H9 (cell line): Measurements from ENCODE around the gene TOP1. TPM values are rescaled to one million over a fixed set of nuclear protein-coding genes. Genes with fewer than 3 reads are reported as not detected.

Experiments used
- DNase-seq: peaks from one replicate; pipeline ENCODE4 v3.0.0-alpha.2; 2017
- H2AFZ ChIP-seq: one replicate; pipeline ENCODE4 v1.6.1; 2013; ENCODE audit warnings: mild to moderate bottlenecking, low read length, control low read depth, moderate library complexity
- H2AK5ac ChIP-seq: 2 replicates; pipeline ENCODE4 v1.6.1; 2013; ENCODE audit warnings: low read length, control low read depth, mixed read lengths; ENCODE audit not compliant: insufficient read length
- H2BK120ac ChIP-seq: one replicate; pipeline ENCODE4 v1.6.1; 2013; ENCODE audit warnings: low read depth, mild to moderate bottlenecking, low read length, control low read depth, inconsistent platforms; ENCODE audit not compliant: poor library complexity, severe bottlenecking
- H2BK12ac ChIP-seq: 2 replicates; pipeline ENCODE4 v1.6.1; 2013; ENCODE audit warnings: low read length, control low read depth, mixed read lengths, low read depth; ENCODE audit not compliant: insufficient read length
- H2BK15ac ChIP-seq: 2 replicates; pipeline ENCODE4 v1.6.1; 2013; ENCODE audit warnings: low read depth, low read length, control low read depth
- H2BK20ac ChIP-seq: one replicate; pipeline ENCODE4 v1.6.1; 2013; ENCODE audit warnings: low read depth, mild to moderate bottlenecking, low read length, control low read depth, inconsistent platforms; ENCODE audit not compliant: poor library complexity, severe bottlenecking
- H2BK5ac ChIP-seq: 2 replicates; pipeline ENCODE4 v1.6.1; 2013; ENCODE audit warnings: low read length, control low read depth, mixed read lengths; ENCODE audit not compliant: insufficient read length
- H3K14ac ChIP-seq: 2 replicates; pipeline ENCODE4 v1.6.1; 2013; ENCODE audit warnings: low read length, control low read depth; ENCODE audit not compliant: insufficient read depth
- H3K18ac ChIP-seq: 2 replicates; pipeline ENCODE4 v1.6.1; 2013; ENCODE audit warnings: low read depth, mild to moderate bottlenecking, mixed read lengths, low read length, control low read depth; ENCODE audit not compliant: insufficient read length
- H3K23ac ChIP-seq: 2 replicates; pipeline ENCODE4 v1.6.1; 2013; ENCODE audit warnings: low read length, control low read depth, mixed read lengths, low read depth; ENCODE audit not compliant: insufficient read length
- H3K23me2 ChIP-seq: 2 replicates; pipeline ENCODE4 v1.6.1; 2013; ENCODE audit warnings: low read depth, mild to moderate bottlenecking, mixed read lengths, low read length, control low read depth; ENCODE audit not compliant: insufficient read length, poor library complexity, severe bottlenecking
- H3K27ac ChIP-seq: 2 replicates; pipeline ENCODE4 v1.5.1; 2013; ENCODE audit warnings: low read length, control low read depth, mixed read lengths, low read depth; ENCODE audit not compliant: insufficient read length
- H3K27me3 ChIP-seq: 2 replicates; pipeline ENCODE4 v1.6.1; 2013; ENCODE audit warnings: low read length, control low read depth, inconsistent platforms; ENCODE audit not compliant: insufficient read depth
- H3K4ac ChIP-seq: 2 replicates; pipeline ENCODE4 v1.6.1; 2013; ENCODE audit warnings: low read depth, mild to moderate bottlenecking, control low read depth, inconsistent platforms, low read length, moderate library complexity
- H3K4me1 ChIP-seq: 2 replicates; pipeline ENCODE4 v1.6.1; 2013; ENCODE audit warnings: low read length, control low read depth, inconsistent platforms; ENCODE audit not compliant: insufficient read depth
- H3K4me2 ChIP-seq: 2 replicates; pipeline ENCODE4 v1.6.1; 2013; ENCODE audit warnings: low read length, control low read depth, mixed read lengths; ENCODE audit not compliant: insufficient read length, insufficient read depth
- H3K56ac ChIP-seq: 2 replicates; pipeline ENCODE4 v1.6.1; 2013; ENCODE audit warnings: low read depth, mild to moderate bottlenecking, mixed read lengths, low read length, control low read depth; ENCODE audit not compliant: insufficient read length
- H3K79me1 ChIP-seq: 2 replicates; pipeline ENCODE4 v1.6.1; 2013; ENCODE audit warnings: low read depth, mild to moderate bottlenecking, moderate library complexity, low read length, control low read depth, inconsistent platforms; ENCODE audit not compliant: insufficient read depth, poor library complexity, severe bottlenecking
- H3K79me2 ChIP-seq: 2 replicates; pipeline ENCODE4 v1.6.1; 2013; ENCODE audit warnings: low read length, control low read depth, inconsistent platforms; ENCODE audit not compliant: insufficient read depth
- H3K9ac ChIP-seq: 2 replicates; pipeline ENCODE4 v1.6.1; 2013; ENCODE audit warnings: low read length, control low read depth, mixed read lengths; ENCODE audit not compliant: insufficient read length; ENCODE audit errors: extremely low read depth
- H3K9me3 ChIP-seq: one replicate; pipeline ENCODE4 v1.6.1; 2013; ENCODE audit warnings: low read depth, low read length, inconsistent platforms; ENCODE audit not compliant: control insufficient read depth
- H3T11ph ChIP-seq: one replicate; pipeline ENCODE4 v1.6.1; 2013; ENCODE audit warnings: mild to moderate bottlenecking, low read length, control low read depth, inconsistent platforms
- H4K20me1 ChIP-seq: one replicate; pipeline ENCODE4 v1.6.1; 2013; ENCODE audit not compliant: control insufficient read depth, insufficient read length, insufficient read depth
- H4K5ac ChIP-seq: 2 replicates; pipeline ENCODE4 v1.6.1; 2013; ENCODE audit warnings: low read depth, mild to moderate bottlenecking, mixed read lengths, low read length, control low read depth; ENCODE audit not compliant: insufficient read length
- H4K8ac ChIP-seq: replicated peaks from 2 replicates; pipeline ENCODE4 v1.6.1; 2013; ENCODE audit warnings: low read length, control low read depth, mixed read lengths, low read depth; ENCODE audit not compliant: insufficient read length
- H4K91ac ChIP-seq: 2 replicates; pipeline ENCODE4 v1.6.1; 2013; ENCODE audit warnings: low read depth, mild to moderate bottlenecking, moderate library complexity, mixed read lengths, low read length, control low read depth; ENCODE audit not compliant: insufficient read length
- H3K27ac Mint-ChIP-seq, 3 experiments: 2 replicates in 2 of 3; 3 replicates in 1 of 3; pipeline ENCODE4 v1.8.0; 2020 to 2021; ENCODE audit warnings: mixed read lengths in 3 of 3, mild to moderate bottlenecking in 1 of 3, moderate library complexity in 1 of 3
- H3K27me3 Mint-ChIP-seq: 2 replicates; pipeline ENCODE4 v1.8.0; 2021; ENCODE audit warnings: low read depth, mild to moderate bottlenecking, moderate library complexity, mixed read lengths
- H3K36me3 Mint-ChIP-seq, 3 experiments: 2 replicates in 2 of 3; 3 replicates in 1 of 3; pipeline ENCODE4 v1.8.0; 2020 to 2021; ENCODE audit warnings: low read depth in 3 of 3, mixed read lengths in 3 of 3; ENCODE audit not compliant: insufficient read depth in 1 of 3
- H3K4me1 Mint-ChIP-seq, 2 experiments: 2 replicates each; pipeline ENCODE4 v1.8.0; 2020; ENCODE audit warnings: mixed read lengths in 2 of 2
- H3K4me3 Mint-ChIP-seq, 2 experiments: 2 replicates in 1 of 2; 3 replicates in 1 of 2; pipeline ENCODE4 v1.8.0; 2020 to 2021; ENCODE audit warnings: mild to moderate bottlenecking in 2 of 2, mixed read lengths in 2 of 2, moderate library complexity in 1 of 2
- H3K9me3 Mint-ChIP-seq, 2 experiments: 2 replicates in 1 of 2; 3 replicates in 1 of 2; pipeline ENCODE4 v1.8.0; 2020; ENCODE audit warnings: mild to moderate bottlenecking in 2 of 2, mixed read lengths in 2 of 2, moderate library complexity in 1 of 2
- WGBS: extraction: QIAGEN DNeasy Blood & Tissue Kit; methylation state at CpG from one replicate; pipeline ENCODE4 v1.1.7; 2013; ENCODE audit warnings: missing lambda C conversion rate, low lambda C conversion rate, mixed read lengths; ENCODE audit not compliant: insufficient read length; ENCODE audit errors: extremely low coverage; 5-methylcytosine and 5-hydroxymethylcytosine counted together
- total RNA-seq: library from RNA; stranded (reverse); gene quantifications from 2 replicates; pipeline ENCODE4 v1.2.1, GENCODE V29; 2021
- TF ChIP-seq, protein P1 (sequence below): fragments of 200-600 bp; sonication (generic); conservative IDR thresholded peaks from 3 replicates; pipeline ENCODE4 v1.8.0; 2021; ENCODE audit warnings: antibody characterized with exemption, mild to moderate bottlenecking

TOP1 gene
- total RNA-seq, 1 experiment from 2014 or later, result 96.4 TPM

DNA sequence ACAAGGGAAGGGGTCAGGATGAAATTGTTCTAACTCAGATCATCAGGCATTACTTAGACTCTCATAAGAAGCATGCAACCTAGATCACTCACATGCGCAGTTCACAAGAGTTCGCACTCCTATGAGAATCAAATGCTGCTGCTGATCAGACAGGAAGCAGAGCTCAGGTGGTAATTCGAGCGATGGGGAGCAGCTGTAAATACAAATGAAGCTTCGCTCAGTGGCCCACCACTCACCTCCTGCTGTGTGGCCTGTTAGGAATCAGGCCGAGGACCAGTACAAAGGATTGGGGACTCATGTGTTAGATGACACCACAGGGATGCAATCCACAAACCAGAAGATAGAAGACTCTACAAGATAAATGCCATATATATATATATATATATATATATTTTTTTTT is 31.5 kb upstream of the TOP1 start:
- no peaks in the 10 kb centered on the region for H3K79me2 ChIP-seq
- no peak overlapping the region for H2AFZ ChIP-seq
- H3K79me1 ChIP-seq, result no peaks in the 10 kb centered on the region
- no peak overlapping the region for H2BK20ac ChIP-seq
- H3K4me1 ChIP-seq, result no peaks in the 10 kb centered on the region; the same call in 1 of the 2 replicates
- no CpG with 5 or more reads among the region's 6 CpGs for WGBS
- H3K4me1 Mint-ChIP-seq, result peaks cover 6 to 10% of the 10 kb centered on the region in 2 experiments
- H2BK12ac ChIP-seq, result no peak overlapping the region
- no peak overlapping the region for H3K4me3 Mint-ChIP-seq
- no peak overlapping the region for H4K91ac ChIP-seq
- no peaks in the 10 kb centered on the region for H3K36me3 Mint-ChIP-seq
- no peak overlapping the region for H3K14ac ChIP-seq
- H3K23ac ChIP-seq, result no peak overlapping the region
- H2BK15ac ChIP-seq, result no peak overlapping the region
- H4K20me1 ChIP-seq, result no peaks in the 10 kb centered on the region
- H2BK5ac ChIP-seq, result no peak overlapping the region
- no peak overlapping the region for H4K8ac ChIP-seq
- H3K9me3 Mint-ChIP-seq, result no peaks in the 10 kb centered on the region
- H2AK5ac ChIP-seq, result no peak overlapping the region
- TF ChIP-seq, protein P1, sequence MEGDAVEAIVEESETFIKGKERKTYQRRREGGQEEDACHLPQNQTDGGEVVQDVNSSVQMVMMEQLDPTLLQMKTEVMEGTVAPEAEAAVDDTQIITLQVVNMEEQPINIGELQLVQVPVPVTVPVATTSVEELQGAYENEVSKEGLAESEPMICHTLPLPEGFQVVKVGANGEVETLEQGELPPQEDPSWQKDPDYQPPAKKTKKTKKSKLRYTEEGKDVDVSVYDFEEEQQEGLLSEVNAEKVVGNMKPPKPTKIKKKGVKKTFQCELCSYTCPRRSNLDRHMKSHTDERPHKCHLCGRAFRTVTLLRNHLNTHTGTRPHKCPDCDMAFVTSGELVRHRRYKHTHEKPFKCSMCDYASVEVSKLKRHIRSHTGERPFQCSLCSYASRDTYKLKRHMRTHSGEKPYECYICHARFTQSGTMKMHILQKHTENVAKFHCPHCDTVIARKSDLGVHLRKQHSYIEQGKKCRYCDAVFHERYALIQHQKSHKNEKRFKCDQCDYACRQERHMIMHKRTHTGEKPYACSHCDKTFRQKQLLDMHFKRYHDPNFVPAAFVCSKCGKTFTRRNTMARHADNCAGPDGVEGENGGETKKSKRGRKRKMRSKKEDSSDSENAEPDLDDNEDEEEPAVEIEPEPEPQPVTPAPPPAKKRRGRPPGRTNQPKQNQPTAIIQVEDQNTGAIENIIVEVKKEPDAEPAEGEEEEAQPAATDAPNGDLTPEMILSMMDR, result no peak
- no peak overlapping the region for H3K56ac ChIP-seq
- no peaks in the 10 kb centered on the region for H3K9me3 ChIP-seq
- no peak overlapping the region; a peak in 1 of 7 replicates for H3K27ac Mint-ChIP-seq
- no peak overlapping the region for H3K9ac ChIP-seq
- DNase-seq, result peak; percentile 81
- H3K27me3 ChIP-seq, result no peaks in the 10 kb centered on the region
- no peak overlapping the region for H3T11ph ChIP-seq
- no peak overlapping the region for H4K5ac ChIP-seq
- no peaks in the 10 kb centered on the region for H3K27me3 Mint-ChIP-seq
- no peak overlapping the region for H3K18ac ChIP-seq
- no peaks in the 10 kb centered on the region for H3K23me2 ChIP-seq
- no peak overlapping the region for H3K4me2 ChIP-seq
- no peak overlapping the region for H3K27ac ChIP-seq
- no peak overlapping the region for H2BK120ac ChIP-seq
- H3K4ac ChIP-seq, result no peak overlapping the region
